ENCODE results near the gene VPS33B. TPM values are rescaled to one million over a fixed set of nuclear protein-coding genes. Genes with fewer than 3 reads are reported as not detected.

VPS33B gene
- total and polyA plus RNA-seq, 2 of the 13 experiments (the other 11 are each of a cell fraction or from before 2014, with no cell fraction given): 15.8 to 16.5 TPM

DNA sequence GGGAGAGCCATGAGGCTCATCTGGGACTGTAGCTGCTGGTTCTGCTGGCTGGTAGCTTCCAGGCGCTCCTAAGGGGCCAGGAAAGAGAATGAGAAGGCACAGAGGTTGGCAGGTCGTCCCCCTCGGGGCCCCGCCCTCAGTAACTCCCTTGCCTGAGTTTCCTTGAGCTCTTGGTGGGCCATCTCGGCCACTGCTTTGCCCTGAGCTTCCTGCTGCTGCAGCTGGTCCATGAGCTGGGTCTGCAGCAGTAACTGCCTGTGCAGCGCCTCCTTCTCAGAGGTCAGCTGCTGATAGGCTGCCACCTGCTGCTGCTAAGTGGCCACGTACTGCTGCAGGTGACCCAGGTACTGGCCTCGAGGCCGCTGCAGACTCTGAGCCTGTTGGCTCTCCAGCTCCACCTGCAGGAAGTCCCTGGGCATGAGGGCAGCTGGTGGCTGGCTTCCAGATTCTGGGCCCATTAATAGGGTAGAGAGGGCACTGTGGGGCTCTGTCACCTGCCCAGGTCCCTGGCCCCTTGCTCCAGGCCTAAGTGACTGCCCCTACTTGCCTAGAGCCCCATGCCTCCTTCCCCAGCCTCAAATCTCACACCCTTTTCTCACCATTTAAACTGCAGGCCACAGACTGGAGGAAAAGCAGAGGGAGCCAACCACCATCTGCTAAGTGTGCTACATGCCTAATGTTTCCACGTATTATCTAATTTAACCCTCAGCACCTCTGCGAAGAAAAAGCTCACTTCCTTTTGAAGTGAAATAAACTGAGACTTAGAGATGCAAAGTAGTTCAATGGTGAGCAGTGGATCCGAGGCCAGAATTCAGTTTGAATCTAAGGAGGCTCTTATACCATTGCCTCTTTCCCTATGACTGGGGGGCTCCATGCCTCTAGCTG is 10.8 kb upstream of the VPS33B start (continued):
- TF ChIP-seq, protein P1, sequence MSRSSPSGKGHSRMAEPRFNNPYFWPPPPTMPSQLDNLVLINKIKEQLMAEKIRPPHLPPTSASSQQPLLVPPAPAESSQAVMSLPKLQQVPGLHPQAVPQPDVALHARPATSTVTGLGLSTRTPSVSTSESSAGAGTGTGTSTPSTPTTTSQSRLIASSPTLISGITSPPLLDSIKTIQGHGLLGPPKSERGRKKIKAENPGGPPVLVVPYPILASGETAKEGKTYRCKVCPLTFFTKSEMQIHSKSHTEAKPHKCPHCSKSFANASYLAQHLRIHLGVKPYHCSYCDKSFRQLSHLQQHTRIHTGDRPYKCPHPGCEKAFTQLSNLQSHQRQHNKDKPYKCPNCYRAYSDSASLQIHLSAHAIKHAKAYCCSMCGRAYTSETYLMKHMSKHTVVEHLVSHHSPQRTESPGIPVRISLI (CRISPR knock-in tag; IDR thresholded peaks at IDR 0.05; ENCODE audit: borderline replicate concordance): peak; percentile 40; the same call in 1 of the 2 replicates
- TF ChIP-seq, protein P2, sequence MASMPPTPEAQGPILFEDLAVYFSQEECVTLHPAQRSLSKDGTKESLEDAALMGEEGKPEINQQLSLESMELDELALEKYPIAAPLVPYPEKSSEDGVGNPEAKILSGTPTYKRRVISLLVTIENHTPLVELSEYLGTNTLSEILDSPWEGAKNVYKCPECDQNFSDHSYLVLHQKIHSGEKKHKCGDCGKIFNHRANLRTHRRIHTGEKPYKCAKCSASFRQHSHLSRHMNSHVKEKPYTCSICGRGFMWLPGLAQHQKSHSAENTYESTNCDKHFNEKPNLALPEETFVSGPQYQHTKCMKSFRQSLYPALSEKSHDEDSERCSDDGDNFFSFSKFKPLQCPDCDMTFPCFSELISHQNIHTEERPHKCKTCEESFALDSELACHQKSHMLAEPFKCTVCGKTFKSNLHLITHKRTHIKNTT (CRISPR knock-in tag; IDR thresholded peaks at IDR 0.05): no peak
- no peak; the same call in 1 of the 2 replicates for TF ChIP-seq ZNF350 (CRISPR knock-in tag; IDR thresholded peaks at IDR 0.05; ENCODE audit: borderline replicate concordance, low read depth)
- TF ChIP-seq, protein P3, sequence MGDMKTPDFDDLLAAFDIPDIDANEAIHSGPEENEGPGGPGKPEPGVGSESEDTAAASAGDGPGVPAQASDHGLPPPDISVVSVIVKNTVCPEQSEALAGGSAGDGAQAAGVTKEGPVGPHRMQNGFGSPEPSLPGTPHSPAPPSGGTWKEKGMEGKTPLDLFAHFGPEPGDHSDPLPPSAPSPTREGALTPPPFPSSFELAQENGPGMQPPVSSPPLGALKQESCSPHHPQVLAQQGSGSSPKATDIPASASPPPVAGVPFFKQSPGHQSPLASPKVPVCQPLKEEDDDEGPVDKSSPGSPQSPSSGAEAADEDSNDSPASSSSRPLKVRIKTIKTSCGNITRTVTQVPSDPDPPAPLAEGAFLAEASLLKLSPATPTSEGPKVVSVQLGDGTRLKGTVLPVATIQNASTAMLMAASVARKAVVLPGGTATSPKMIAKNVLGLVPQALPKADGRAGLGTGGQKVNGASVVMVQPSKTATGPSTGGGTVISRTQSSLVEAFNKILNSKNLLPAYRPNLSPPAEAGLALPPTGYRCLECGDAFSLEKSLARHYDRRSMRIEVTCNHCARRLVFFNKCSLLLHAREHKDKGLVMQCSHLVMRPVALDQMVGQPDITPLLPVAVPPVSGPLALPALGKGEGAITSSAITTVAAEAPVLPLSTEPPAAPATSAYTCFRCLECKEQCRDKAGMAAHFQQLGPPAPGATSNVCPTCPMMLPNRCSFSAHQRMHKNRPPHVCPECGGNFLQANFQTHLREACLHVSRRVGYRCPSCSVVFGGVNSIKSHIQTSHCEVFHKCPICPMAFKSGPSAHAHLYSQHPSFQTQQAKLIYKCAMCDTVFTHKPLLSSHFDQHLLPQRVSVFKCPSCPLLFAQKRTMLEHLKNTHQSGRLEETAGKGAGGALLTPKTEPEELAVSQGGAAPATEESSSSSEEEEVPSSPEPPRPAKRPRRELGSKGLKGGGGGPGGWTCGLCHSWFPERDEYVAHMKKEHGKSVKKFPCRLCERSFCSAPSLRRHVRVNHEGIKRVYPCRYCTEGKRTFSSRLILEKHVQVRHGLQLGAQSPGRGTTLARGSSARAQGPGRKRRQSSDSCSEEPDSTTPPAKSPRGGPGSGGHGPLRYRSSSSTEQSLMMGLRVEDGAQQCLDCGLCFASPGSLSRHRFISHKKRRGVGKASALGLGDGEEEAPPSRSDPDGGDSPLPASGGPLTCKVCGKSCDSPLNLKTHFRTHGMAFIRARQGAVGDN (CRISPR knock-in tag; IDR thresholded peaks at IDR 0.05): peak; percentile 89
- TF ChIP-seq ZBTB38 (CRISPR knock-in tag; IDR thresholded peaks at IDR 0.05): peak; percentile 73
- TF ChIP-seq ZSCAN31 (CRISPR knock-in tag; IDR thresholded peaks at IDR 0.05; ENCODE audit: low read depth): peak; percentile 57; the same call in 1 of the 2 replicates
- TF ChIP-seq, protein P4, sequence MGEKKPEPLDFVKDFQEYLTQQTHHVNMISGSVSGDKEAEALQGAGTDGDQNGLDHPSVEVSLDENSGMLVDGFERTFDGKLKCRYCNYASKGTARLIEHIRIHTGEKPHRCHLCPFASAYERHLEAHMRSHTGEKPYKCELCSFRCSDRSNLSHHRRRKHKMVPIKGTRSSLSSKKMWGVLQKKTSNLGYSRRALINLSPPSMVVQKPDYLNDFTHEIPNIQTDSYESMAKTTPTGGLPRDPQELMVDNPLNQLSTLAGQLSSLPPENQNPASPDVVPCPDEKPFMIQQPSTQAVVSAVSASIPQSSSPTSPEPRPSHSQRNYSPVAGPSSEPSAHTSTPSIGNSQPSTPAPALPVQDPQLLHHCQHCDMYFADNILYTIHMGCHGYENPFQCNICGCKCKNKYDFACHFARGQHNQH (CRISPR knock-in tag; IDR thresholded peaks at IDR 0.05): peak; percentile 43; the same call in 1 of the 2 replicates
- TF ChIP-seq, protein P5, sequence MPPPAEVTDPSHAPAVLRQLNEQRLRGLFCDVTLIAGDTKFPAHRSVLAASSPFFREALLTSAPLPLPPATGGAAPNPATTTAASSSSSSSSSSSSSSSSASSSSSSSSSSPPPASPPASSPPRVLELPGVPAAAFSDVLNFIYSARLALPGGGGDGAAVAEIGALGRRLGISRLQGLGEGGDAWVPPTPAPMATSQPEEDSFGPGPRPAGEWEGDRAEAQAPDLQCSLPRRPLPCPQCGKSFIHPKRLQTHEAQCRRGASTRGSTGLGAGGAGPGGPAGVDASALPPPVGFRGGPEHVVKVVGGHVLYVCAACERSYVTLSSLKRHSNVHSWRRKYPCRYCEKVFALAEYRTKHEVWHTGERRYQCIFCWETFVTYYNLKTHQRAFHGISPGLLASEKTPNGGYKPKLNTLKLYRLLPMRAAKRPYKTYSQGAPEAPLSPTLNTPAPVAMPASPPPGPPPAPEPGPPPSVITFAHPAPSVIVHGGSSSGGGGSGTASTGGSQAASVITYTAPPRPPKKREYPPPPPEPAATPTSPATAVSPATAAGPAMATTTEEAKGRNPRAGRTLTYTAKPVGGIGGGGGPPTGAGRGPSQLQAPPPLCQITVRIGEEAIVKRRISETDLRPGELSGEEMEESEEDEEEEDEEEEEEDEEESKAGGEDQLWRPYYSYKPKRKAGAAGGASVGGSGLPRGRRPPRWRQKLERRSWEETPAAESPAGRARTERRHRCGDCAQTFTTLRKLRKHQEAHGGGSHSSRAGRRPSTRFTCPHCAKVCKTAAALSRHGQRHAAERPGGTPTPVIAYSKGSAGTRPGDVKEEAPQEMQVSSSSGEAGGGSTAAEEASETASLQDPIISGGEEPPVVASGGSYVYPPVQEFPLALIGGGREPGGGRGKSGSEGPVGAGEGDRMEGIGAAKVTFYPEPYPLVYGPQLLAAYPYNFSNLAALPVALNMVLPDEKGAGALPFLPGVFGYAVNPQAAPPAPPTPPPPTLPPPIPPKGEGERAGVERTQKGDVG (CRISPR knock-in tag; IDR thresholded peaks at IDR 0.05; ENCODE audit: borderline replicate concordance): no peak
- TF ChIP-seq NFE2 (CRISPR knock-in tag; IDR thresholded peaks at IDR 0.05): no peak
- TF ChIP-seq, protein P6, sequence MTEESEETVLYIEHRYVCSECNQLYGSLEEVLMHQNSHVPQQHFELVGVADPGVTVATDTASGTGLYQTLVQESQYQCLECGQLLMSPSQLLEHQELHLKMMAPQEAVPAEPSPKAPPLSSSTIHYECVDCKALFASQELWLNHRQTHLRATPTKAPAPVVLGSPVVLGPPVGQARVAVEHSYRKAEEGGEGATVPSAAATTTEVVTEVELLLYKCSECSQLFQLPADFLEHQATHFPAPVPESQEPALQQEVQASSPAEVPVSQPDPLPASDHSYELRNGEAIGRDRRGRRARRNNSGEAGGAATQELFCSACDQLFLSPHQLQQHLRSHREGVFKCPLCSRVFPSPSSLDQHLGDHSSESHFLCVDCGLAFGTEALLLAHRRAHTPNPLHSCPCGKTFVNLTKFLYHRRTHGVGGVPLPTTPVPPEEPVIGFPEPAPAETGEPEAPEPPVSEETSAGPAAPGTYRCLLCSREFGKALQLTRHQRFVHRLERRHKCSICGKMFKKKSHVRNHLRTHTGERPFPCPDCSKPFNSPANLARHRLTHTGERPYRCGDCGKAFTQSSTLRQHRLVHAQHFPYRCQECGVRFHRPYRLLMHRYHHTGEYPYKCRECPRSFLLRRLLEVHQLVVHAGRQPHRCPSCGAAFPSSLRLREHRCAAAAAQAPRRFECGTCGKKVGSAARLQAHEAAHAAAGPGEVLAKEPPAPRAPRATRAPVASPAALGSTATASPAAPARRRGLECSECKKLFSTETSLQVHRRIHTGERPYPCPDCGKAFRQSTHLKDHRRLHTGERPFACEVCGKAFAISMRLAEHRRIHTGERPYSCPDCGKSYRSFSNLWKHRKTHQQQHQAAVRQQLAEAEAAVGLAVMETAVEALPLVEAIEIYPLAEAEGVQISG (CRISPR knock-in tag; IDR thresholded peaks at IDR 0.05): peak; percentile 76
- TF ChIP-seq GATAD2A (CRISPR knock-in tag; IDR thresholded peaks at IDR 0.05): peak; percentile 43; the same call in 1 of the 2 replicates
- TF ChIP-seq ZNF160 (CRISPR knock-in tag; IDR thresholded peaks at IDR 0.05): 0 out of 2 replicates have a peak, but pooled peaks have one; percentile 27
- TF ChIP-seq ELF3 (CRISPR knock-in tag; IDR thresholded peaks at IDR 0.05): 0 out of 2 replicates have a peak, but pooled peaks have one; percentile 45
